HG02981 (cell line): Measurements from ENCODE around the gene TFEB.

Experiments
- ATAC-seq: cut with Tn5 transposase; IDR thresholded peaks from one replicate; pipeline ENCODE4 v1.9.1; 2021; ENCODE audit warnings: mild to moderate bottlenecking, moderate library complexity; ENCODE audit not compliant: unreplicated experiment

The TFEB gene

DNA sequence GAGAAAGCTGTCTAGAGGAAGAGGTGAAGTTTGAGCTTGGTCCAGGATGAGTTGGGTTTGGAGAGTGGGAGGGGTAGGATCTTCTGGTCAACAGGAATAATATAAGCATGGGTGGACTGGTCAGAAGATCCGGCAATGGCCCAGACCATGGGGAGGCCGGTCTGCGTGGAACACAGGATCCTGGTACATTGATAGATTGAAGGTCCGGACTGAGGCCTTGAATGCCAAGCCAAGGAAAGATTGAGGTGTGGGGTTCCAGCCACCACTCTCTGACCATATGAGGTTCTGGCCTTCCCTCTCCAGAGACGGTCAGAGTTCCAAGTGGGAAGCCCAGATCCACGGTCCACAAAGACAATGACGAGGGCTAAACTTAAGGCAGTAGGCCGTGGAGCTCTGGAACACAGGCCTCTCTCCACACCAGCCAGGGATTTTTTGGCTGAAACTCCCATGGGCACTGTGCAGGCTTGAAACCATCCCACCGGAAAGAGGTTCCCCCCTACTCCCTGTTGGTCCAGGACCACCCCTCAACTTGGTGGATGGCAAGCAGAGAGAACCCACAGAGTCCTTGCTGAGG, 94.0 kb downstream of the TFEB start:
- no peak for ATAC-seq

DNA sequence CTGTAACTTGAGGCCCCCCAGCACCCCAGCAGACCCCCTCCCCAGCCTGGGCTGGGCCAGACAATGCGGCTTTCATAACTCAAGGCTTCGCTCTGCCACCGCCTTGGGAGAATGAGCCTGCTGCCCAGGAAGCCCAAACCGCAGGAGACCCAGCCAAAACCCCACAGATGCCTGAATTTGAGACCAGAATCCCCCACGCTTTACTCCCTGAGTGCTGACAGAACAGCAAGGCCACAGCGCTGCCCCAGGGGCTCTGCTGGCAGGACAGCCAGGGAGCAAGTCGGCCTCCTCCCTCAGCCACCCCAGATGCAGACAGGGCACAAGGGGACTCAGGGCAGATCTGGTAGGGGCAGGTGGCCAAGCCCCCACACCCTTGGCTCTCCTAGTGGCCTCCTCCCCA, 95.0 kb downstream of the TFEB start:
- no peak for ATAC-seq

DNA sequence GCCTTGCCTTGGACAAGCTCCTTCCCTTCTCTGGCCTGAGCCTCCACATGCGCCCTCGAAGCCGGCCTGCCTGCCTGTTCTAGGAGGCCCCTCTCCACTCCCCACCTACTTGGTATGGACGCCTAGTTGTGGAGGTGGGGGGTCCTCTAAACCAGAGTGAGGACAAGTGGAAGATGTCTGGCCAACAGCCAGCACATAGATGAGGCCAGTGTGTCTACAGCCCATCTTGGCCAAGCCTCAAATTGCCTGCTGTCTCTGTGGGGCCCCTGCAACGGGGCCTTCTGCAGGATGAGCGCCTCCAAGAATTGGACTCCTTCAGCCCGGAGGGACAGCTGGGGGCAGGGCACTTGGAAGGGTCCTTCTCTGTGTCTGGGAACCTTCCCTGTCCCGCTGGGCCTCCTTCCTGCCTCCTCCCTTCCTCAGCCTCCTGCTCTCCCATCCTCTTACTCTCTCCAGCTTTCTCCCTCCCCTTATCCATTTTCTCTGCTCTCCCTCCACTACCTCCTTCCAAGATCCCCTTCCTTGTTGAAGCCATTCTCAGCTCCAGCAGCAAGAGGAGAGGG, 95.5 kb downstream of the TFEB start:
- ATAC-seq: no peak

DNA sequence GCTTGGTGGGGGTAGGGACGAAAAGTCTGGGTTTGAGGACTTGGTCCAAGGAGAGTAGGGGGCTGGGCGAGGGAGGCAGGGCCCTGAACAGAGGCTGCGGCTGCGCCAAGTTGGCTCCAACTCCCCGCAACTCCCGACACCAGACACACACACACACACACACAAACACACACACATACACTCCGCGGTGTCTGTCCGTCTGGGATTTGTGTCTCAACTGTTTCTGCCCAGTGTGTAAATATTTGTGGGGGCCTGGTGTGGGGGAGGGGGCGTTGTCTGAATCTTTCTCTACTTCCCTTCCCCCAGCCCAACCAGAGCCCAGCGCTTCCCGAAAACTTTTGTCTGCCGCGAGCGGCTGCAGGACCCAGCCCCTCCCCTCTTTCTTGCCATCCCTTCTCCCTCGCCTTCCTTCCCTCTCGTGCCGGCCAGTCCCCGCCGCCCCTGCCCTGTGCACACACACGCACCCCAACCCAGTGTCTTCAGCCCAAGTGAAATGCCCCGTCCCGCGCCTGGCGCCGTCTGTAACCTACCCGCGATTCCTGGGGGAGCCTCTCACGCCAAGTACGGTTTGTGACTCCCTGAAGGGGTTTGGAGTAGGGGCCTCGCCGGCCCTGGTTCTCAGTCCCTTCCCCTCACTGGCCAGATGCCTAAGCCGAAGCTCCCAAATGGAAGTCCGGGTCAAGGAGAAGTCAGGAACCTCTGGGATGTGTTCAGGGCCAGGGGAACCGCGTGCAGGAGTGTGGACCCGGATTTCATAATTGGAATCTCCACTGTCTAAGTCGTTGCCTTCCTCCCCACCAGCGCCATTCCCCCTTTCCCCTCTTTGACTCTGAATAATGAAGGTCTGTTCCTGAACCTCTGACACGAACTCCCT, 96.2 kb downstream of the TFEB start:
- no peak for ATAC-seq

DNA sequence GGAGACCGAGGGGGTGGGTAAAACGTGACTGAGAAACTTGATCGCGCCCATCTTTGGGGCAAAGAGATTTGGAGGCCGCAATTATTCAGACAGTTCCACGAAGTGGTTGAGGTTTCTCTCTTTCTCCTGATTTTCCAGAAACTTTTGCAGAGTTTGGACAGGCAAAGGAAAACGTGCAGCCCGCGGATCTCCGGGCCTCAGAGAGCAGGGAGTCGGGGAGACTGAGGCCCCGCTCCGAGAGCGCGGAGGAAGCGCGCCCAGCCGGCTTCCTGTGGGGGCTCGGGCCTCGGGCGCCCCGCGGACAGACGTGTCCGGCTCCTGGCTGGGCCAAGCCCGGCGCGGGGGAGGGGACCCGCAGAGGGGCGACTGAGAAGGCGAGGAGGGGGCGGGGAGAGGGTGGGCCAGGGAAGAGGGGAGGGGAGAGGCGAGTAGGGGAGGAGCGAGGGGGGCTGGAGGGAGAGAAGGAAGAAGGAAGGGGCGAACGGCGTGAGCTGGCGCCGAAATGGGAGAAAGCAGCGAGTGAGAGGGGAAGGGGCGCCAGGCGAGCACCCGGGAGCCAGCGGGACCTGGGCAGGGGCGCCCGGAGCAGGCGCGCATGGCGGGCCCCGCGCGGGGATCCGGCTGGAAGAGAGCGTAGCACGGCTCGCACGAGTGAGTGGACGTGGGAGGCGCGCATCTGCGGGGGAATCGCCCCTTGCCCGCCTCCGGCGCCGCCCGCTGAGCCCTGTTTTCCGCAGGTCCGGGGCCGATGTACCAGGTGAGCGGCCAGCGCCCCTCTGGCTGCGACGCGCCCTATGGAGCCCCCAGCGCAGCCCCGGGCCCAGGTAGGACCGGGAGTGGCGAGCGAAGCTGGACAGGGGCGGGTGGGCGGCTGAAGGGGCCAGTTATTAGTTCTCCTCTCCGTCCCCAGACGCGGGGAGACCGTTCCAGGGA, 97.1 kb downstream of the TFEB start, which contains the start of gene MDFI:
Gene MDFI, plus strand, starts transcription at position 467 of the 933 bp plus-strand sequence. Its CDS starts 282 bp downstream, at position 749.
- ATAC-seq: no peak

DNA sequence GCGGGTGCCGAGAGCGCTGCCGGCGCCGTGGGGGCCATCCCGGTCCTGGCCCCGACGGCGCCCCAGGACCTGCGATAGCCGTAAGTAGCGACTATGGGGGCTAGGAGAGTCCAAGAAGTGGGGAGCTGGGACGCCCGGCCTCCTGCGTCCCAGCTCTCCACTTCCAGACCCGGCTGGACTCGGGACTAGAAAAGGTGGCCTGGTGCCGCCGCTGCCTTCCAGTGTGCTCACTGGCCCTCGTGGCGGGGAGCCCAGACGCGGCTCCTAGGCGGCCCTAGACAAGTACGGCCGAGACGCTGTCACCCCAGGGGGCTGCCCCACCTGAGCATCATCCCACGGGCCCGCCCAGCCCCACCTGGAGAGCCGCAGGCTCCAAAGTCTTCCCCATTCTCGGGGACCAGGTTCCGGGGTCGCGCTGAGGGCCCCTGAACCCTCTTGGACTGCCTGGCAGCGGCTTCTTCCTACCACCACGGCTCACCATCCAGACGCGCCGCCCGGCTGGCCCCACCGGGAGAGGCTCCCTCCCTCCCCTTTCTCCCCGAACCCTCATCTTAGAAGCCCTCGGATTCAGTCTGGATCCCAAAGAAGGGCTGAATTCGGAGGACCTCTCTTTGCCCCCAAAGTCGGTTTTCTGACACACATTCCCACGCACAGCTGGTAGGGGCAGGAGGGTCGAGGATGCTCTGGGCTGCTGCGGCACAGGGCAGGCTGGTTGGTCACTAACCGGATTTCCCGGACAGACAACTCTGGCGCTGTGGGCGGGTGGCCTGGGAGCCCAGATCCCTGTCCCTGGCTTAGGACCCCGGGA, 98.0 kb downstream of the TFEB start:
- ATAC-seq: no peak

DNA sequence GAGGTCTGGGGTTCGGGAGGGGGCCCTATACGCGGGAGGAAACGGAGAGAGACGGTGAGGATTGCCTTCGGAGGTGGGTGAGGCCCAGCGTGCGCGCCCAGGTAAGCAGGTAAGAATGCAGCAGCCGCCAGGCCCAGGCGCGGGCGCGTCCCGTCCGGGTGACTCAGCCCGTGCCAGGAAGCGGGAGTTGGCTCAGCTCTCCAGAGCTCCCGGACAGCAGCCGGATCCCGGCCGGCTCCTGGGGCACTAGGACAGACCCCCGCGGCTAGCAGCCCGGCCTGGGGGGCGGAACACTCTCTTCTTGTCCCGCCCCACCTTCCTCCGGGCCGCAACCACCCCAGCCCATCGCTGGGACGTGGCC, 98.6 kb downstream of the TFEB start:
- no peak for ATAC-seq

DNA sequence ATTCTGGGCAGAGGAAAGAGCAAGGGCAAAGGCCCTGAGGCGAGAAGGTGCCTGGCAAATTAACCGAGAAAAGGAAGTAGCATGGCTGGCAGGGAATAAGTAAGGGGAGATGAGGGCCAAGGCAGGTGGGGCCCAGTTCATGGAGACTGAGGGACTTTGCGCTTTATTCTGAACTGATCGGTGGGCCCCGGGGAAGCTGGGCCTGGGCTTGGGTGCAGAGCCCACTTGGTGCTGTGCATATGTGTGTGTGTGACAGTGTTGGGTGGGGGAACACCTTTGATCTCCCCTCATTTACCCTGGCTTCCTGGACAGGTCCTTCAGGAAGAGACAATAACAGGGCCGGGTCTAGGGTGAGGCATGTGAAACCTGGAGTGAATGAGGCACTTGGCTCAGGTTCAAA, 100.0 kb downstream of the TFEB start:
- no peak for ATAC-seq

DNA sequence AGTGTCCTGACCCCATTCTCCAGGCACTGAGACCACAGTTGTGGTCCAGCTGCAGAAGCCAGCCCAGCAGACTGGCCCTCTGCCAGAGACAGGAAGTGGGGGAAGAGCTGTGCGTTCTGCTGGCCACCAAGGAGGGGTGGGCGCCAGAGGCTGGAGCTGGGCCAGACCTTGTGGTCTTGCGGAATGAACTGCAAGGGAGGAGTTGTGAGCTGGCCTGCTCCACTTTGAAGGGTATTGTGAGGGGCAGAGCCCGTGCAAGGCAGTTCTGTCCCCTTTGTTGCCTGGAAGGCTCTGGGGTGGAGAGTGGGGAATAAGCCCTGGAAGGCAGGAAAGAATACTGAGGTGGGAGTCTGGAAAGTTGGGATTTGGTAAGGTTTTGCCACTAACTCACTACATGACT, 100.8 kb downstream of the TFEB start:
- ATAC-seq: no peak
